Smooth muscle cell (in vitro differentiated cells): ENCODE data around the gene MTHFSD. TPM values are rescaled to one million over a fixed set of nuclear protein-coding genes. Genes with fewer than 3 reads are reported as not detected.

Experiments used
- DNase-seq: peaks from one replicate; lab custom pipeline; 2025; ENCODE audit not compliant: unreplicated experiment; lab: John Stamatoyannopoulos, UW
- H2AFZ ChIP-seq: fragments of 200-600 bp; sonication (generic); 2 replicates; pipeline ENCODE4 v1.6.0; 2016; ENCODE audit warnings: antibody characterized with exemption, low read depth, mild to moderate bottlenecking
- H3F3A ChIP-seq: fragments of 200-600 bp; sonication (generic); 2 replicates; pipeline ENCODE4 v1.6.0; 2017; ENCODE audit warnings: antibody characterized with exemption, low read depth
- H3K27ac ChIP-seq: fragments of 200-600 bp; sonication (generic); 2 replicates; pipeline ENCODE4 v1.5.1; 2016; ENCODE audit warnings: low read depth, mild to moderate bottlenecking
- H3K27me3 ChIP-seq: fragments of 200-600 bp; sonication (generic); 2 replicates; pipeline ENCODE4 v1.6.1; 2016; ENCODE audit warnings: low read depth, mild to moderate bottlenecking
- H3K36me3 ChIP-seq: fragments of 200-600 bp; sonication (generic); 2 replicates; pipeline ENCODE4 v1.5.1; 2016; ENCODE audit warnings: low read depth
- H3K4me1 ChIP-seq: fragments of 200-600 bp; sonication (generic); 2 replicates; pipeline ENCODE4 v1.5.1; 2016; ENCODE audit warnings: low read depth
- H3K4me2 ChIP-seq: fragments of 200-600 bp; sonication (generic); 2 replicates; pipeline ENCODE4 v1.6.0; 2016; ENCODE audit warnings: mild to moderate bottlenecking
- H3K4me3 ChIP-seq: fragments of 200-600 bp; sonication (generic); 2 replicates; pipeline ENCODE4 v1.5.1; 2016; ENCODE audit warnings: mild to moderate bottlenecking
- H3K79me2 ChIP-seq: fragments of 200-600 bp; sonication (generic); 2 replicates; pipeline ENCODE4 v1.6.0; 2016; ENCODE audit warnings: low read depth, mild to moderate bottlenecking
- H3K9ac ChIP-seq: fragments of 200-600 bp; sonication (generic); 2 replicates; pipeline ENCODE4 v1.6.0; 2016; ENCODE audit warnings: low read depth
- H3K9me3 ChIP-seq: fragments of 200-600 bp; sonication (generic); replicated peaks from 2 replicates; pipeline ENCODE4 v1.5.1; 2016; ENCODE audit warnings: low read depth
- H4K20me1 ChIP-seq: fragments of 200-600 bp; sonication (generic); 2 replicates; pipeline ENCODE4 v1.6.0; 2016; ENCODE audit warnings: low read depth
- CTCF ChIP-seq: fragments of 200-600 bp; sonication (generic); IDR thresholded peaks from 2 replicates; pipeline ENCODE4 v1.5.1; 2017; ENCODE audit warnings: borderline replicate concordance, mild to moderate bottlenecking, antibody characterized with exemption; ENCODE audit not compliant: insufficient read depth, poor library complexity, severe bottlenecking
- WGBS: methylation state at CpG from one replicate; pipeline ENCODE4 v1.1.7; 2016; ENCODE audit warnings: low lambda C conversion rate; 5-methylcytosine and 5-hydroxymethylcytosine counted together
- polyA plus RNA-seq: library from polyadenylated mRNA; unstranded; fragments of >200 nt; fragmentation: Nextera tagmentation; extraction: Ambion mirVana; gene quantifications from 2 replicates; pipeline ENCODE4 v1.2.1, GENCODE V29; 2016
- total RNA-seq: library from RNA; depleted of rRNA; stranded (reverse); fragments of >200 nt; gene quantifications from 2 replicates; pipeline ENCODE4 v1.2.3, GENCODE V29; 2014

Gene MTHFSD
- total and polyA plus RNA-seq, 2 experiments from 2014 or later, result 13.3 to 23.0 TPM

GRCh38 chr16:86490859-86491639, 64.0 kb downstream of the MTHFSD start:
- H3K79me2 ChIP-seq, result no peaks in the 10 kb centered on the region
- H3K4me1 ChIP-seq, result peaks cover 18% of the 10 kb centered on the region
- peaks cover 78% of the 10 kb centered on the region for H3K27me3 ChIP-seq
- H4K20me1 ChIP-seq, result no peaks in the 10 kb centered on the region
- TF ChIP-seq CTCF, result no peak
- no peak overlapping the region for H3K9ac ChIP-seq
- H3K4me3 ChIP-seq, result no peak overlapping the region
- DNase-seq, result no peak
- H3K9me3 ChIP-seq, result no peaks in the 10 kb centered on the region
- H3K27ac ChIP-seq, result no peak overlapping the region
- H2AFZ ChIP-seq, result no peak overlapping the region
- peaks cover 6% of the 10 kb centered on the region for H3F3A ChIP-seq
- H3K4me2 ChIP-seq, result no peak overlapping the region
- 88% methylated on average over 13 of the region's 13 CpGs for WGBS
- H3K36me3 ChIP-seq, result no peaks in the 10 kb centered on the region

GRCh38 chr16:86485746-86486145, 69.3 kb downstream of the MTHFSD start:
- 39% methylated on average over 3 of the region's 3 CpGs for WGBS
- H3K9ac ChIP-seq, result no peak overlapping the region
- peaks cover 30% of the 10 kb centered on the region for H3K27me3 ChIP-seq
- no peak for DNase-seq
- no peaks in the 10 kb centered on the region for H3F3A ChIP-seq
- H4K20me1 ChIP-seq, result no peaks in the 10 kb centered on the region
- no peak overlapping the region for H3K27ac ChIP-seq
- H3K4me3 ChIP-seq, result no peak overlapping the region
- no peaks in the 10 kb centered on the region for H3K36me3 ChIP-seq
- H3K9me3 ChIP-seq, result no peaks in the 10 kb centered on the region
- no peaks in the 10 kb centered on the region for H3K4me1 ChIP-seq
- no peak overlapping the region for H2AFZ ChIP-seq
- no peaks in the 10 kb centered on the region for H3K79me2 ChIP-seq
- no peak overlapping the region for H3K4me2 ChIP-seq
- no peak for TF ChIP-seq CTCF

GRCh38 chr16:86484240-86484639, 70.8 kb downstream of the MTHFSD start:
- no peak overlapping the region for H2AFZ ChIP-seq
- no peaks in the 10 kb centered on the region for H3K79me2 ChIP-seq
- no peak for DNase-seq
- no peak for TF ChIP-seq CTCF
- peaks cover 27% of the 10 kb centered on the region for H3K27me3 ChIP-seq
- no peak overlapping the region for H3K27ac ChIP-seq
- no peak overlapping the region for H3K4me2 ChIP-seq
- no peaks in the 10 kb centered on the region for H3K4me1 ChIP-seq
- 85% methylated on average over 5 of the region's 5 CpGs for whole genome bisulfite sequencing
- H3K9me3 ChIP-seq, result no peaks in the 10 kb centered on the region
- H3K4me3 ChIP-seq, result no peak overlapping the region
- no peaks in the 10 kb centered on the region for H3F3A ChIP-seq
- H3K9ac ChIP-seq, result no peak overlapping the region
- no peaks in the 10 kb centered on the region for H3K36me3 ChIP-seq
- no peaks in the 10 kb centered on the region for H4K20me1 ChIP-seq

GRCh38 chr16:86481607-86482006, 73.4 kb downstream of the MTHFSD start:
- no peak overlapping the region for H3K27ac ChIP-seq
- no peaks in the 10 kb centered on the region for H3K79me2 ChIP-seq
- H4K20me1 ChIP-seq, result no peaks in the 10 kb centered on the region
- WGBS, result 86% methylated on average over 3 of the region's 3 CpGs
- H3K9me3 ChIP-seq, result no peaks in the 10 kb centered on the region
- H3F3A ChIP-seq, result no peaks in the 10 kb centered on the region
- H3K4me1 ChIP-seq, result no peaks in the 10 kb centered on the region
- H2AFZ ChIP-seq, result no peak overlapping the region
- no peaks in the 10 kb centered on the region for H3K36me3 ChIP-seq
- H3K9ac ChIP-seq, result no peak overlapping the region
- H3K27me3 ChIP-seq, result peaks cover 5% of the 10 kb centered on the region
- no peak overlapping the region for H3K4me3 ChIP-seq
- TF ChIP-seq CTCF, result no peak
- DNase-seq, result no peak
- no peak overlapping the region for H3K4me2 ChIP-seq
